Neural progenitor cell (in vitro differentiated cells): ENCODE results near the gene VWA8. TPM values are rescaled to one million over a fixed set of nuclear protein-coding genes. Genes with fewer than 3 reads are reported as not detected.

Experiments used
- DNase-seq: peaks from one replicate; pipeline ENCODE4 v3.0.0-alpha.2; 2016; ENCODE audit warnings: low spot score
- H2AFZ ChIP-seq: fragments of 200-600 bp; sonication (generic); replicated peaks from 2 replicates; pipeline ENCODE4 v1.6.1; 2016; ENCODE audit warnings: antibody characterized with exemption
- H3F3A ChIP-seq: fragments of 200-600 bp; sonication (generic); 2 replicates; pipeline ENCODE4 v1.6.1; 2016; ENCODE audit warnings: antibody characterized with exemption, low read depth
- H3K27ac ChIP-seq: fragments of 200-600 bp; sonication (generic); 2 replicates; pipeline ENCODE4 v1.5.1; 2016; ENCODE audit warnings: mild to moderate bottlenecking
- H3K27me3 ChIP-seq: fragments of 200-600 bp; sonication (generic); 2 replicates; pipeline ENCODE4 v1.6.1; 2016; ENCODE audit warnings: mild to moderate bottlenecking, moderate library complexity
- H3K36me3 ChIP-seq: fragments of 200-600 bp; sonication (generic); 2 replicates; pipeline ENCODE4 v1.5.1; 2016
- H3K4me1 ChIP-seq: fragments of 200-600 bp; sonication (generic); 2 replicates; pipeline ENCODE4 v1.6.1; 2016; ENCODE audit warnings: mixed run types
- H3K4me2 ChIP-seq: fragments of 200-600 bp; sonication (generic); 2 replicates; pipeline ENCODE4 v1.6.1; 2016
- H3K4me3 ChIP-seq: fragments of 200-600 bp; sonication (generic); 2 replicates; pipeline ENCODE4 v1.5.1; 2016
- H3K79me2 ChIP-seq: fragments of 200-600 bp; sonication (generic); 2 replicates; pipeline ENCODE4 v1.6.1; 2016; ENCODE audit warnings: low read depth
- H3K9ac ChIP-seq: fragments of 200-600 bp; sonication (generic); 2 replicates; pipeline ENCODE4 v1.6.1; 2016
- H3K9me3 ChIP-seq: fragments of 200-600 bp; sonication (generic); 2 replicates; pipeline ENCODE4 v1.5.1; 2016; ENCODE audit warnings: low read depth
- H4K20me1 ChIP-seq: fragments of 200-600 bp; sonication (generic); 2 replicates; pipeline ENCODE4 v1.6.1; 2016; ENCODE audit warnings: low read depth
- H3K27ac Mint-ChIP-seq: 3 replicates; pipeline ENCODE4 v1.8.0; 2021; ENCODE audit warnings: mixed read lengths
- H3K27me3 Mint-ChIP-seq: 2 replicates; pipeline ENCODE4 v1.8.0; 2022; ENCODE audit warnings: low read depth, mild to moderate bottlenecking, inconsistent platforms, moderate library complexity, mixed read lengths; ENCODE audit not compliant: insufficient read depth
- H3K36me3 Mint-ChIP-seq: 3 replicates; pipeline ENCODE4 v1.8.0; 2021; ENCODE audit warnings: mixed read lengths
- H3K4me1 Mint-ChIP-seq: 3 replicates; pipeline ENCODE4 v1.8.0; 2021; ENCODE audit warnings: mixed read lengths
- H3K4me3 Mint-ChIP-seq: 3 replicates; pipeline ENCODE4 v1.8.0; 2021; ENCODE audit warnings: mild to moderate bottlenecking, moderate library complexity, mixed read lengths
- H3K9me3 Mint-ChIP-seq: 3 replicates; pipeline ENCODE4 v1.8.0; 2020; ENCODE audit warnings: mixed read lengths
- EZH2 ChIP-seq: fragments of 200-600 bp; sonication (generic); IDR thresholded peaks from 2 replicates; pipeline ENCODE4 v1.6.1; 2017; ENCODE audit warnings: antibody characterized with exemption, mild to moderate bottlenecking, moderate library complexity
- EZH2phosphoT487 ChIP-seq: fragments of 200-600 bp; sonication (generic); IDR thresholded peaks from 2 replicates; pipeline ENCODE4 v1.6.1; 2017; ENCODE audit warnings: antibody characterized with exemption
- total RNA-seq: library from RNA; depleted of rRNA; stranded (reverse); fragments of >200 nt; gene quantifications from 2 replicates; pipeline ENCODE4 v1.2.3, GENCODE V29; 2015; ENCODE audit warnings: low replicate concordance
- TF ChIP-seq, protein P1 (sequence below): fragments of 200-600 bp; sonication (generic); IDR thresholded peaks from 2 replicates; pipeline ENCODE4 v1.5.1; 2017; ENCODE audit warnings: antibody characterized with exemption, mild to moderate bottlenecking

VWA8 gene
- total RNA-seq, 1 donor from 2014 or later: 12.6 TPM

DNA sequence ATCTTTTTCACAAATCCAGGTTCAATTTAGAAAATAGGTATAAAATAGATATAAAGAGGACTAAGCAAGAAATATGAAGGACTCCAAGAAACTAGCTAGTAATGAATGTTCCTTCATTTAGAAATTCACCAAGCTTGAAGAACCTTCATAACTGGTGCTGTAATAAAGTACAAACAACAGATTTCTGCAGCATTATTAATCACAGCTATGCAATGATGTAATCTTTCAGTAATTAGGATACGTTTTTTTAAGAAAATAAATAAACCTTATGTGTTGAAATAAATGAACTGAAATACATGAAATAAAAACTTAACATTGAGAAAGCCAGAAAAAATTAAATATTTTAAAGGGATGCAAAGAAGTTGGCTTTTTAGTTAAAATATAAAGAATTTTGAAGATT, 267.5 kb downstream of the VWA8 start:
- Histone ChIP-seq H3K4me2 (no peak overlapping the region), H3K36me3 (no peaks in the 10 kb centered on the region), H3K9me3 (no peaks in the 10 kb centered on the region), H4K20me1 (no peaks in the 10 kb centered on the region), H3K9ac (no peak overlapping the region), H3K27ac (no peak overlapping the region), H3K4me3 (no peak overlapping the region), H3K4me1 (no peaks in the 10 kb centered on the region), H3K79me2 (no peaks in the 10 kb centered on the region), H3K27me3 (no peaks in the 10 kb centered on the region), H2AFZ (no peak overlapping the region), H3F3A (no peaks in the 10 kb centered on the region)
- no peaks in the 10 kb centered on the region for H3K36me3 Mint-ChIP-seq
- no peaks in the 10 kb centered on the region for H3K27me3 Mint-ChIP-seq
- no peak for DNase-seq
- no peak overlapping the region for H3K4me3 Mint-ChIP-seq
- TF ChIP-seq, protein P1, sequence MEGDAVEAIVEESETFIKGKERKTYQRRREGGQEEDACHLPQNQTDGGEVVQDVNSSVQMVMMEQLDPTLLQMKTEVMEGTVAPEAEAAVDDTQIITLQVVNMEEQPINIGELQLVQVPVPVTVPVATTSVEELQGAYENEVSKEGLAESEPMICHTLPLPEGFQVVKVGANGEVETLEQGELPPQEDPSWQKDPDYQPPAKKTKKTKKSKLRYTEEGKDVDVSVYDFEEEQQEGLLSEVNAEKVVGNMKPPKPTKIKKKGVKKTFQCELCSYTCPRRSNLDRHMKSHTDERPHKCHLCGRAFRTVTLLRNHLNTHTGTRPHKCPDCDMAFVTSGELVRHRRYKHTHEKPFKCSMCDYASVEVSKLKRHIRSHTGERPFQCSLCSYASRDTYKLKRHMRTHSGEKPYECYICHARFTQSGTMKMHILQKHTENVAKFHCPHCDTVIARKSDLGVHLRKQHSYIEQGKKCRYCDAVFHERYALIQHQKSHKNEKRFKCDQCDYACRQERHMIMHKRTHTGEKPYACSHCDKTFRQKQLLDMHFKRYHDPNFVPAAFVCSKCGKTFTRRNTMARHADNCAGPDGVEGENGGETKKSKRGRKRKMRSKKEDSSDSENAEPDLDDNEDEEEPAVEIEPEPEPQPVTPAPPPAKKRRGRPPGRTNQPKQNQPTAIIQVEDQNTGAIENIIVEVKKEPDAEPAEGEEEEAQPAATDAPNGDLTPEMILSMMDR: no peak
- TF ChIP-seq EZH2 (no peak), EZH2phosphoT487 (no peak)
- H3K9me3 Mint-ChIP-seq: no peaks in the 10 kb centered on the region
- no peaks in the 10 kb centered on the region for H3K4me1 Mint-ChIP-seq
- H3K27ac Mint-ChIP-seq: no peak overlapping the region

- no peak for TF ChIP-seq EZH2phosphoT487
- TF ChIP-seq EZH2: no peak
- TF ChIP-seq, protein P1: no peak
- Mint-ChIP-seq H3K27ac (no peak overlapping the region), H3K36me3 (no peaks in the 10 kb centered on the region), H3K4me3 (no peak overlapping the region), H3K27me3 (no peaks in the 10 kb centered on the region), H3K4me1 (no peaks in the 10 kb centered on the region), H3K9me3 (no peaks in the 10 kb centered on the region)
- Histone ChIP-seq H3K27me3 (no peaks in the 10 kb centered on the region), H3F3A (no peaks in the 10 kb centered on the region), H3K9me3 (no peaks in the 10 kb centered on the region), H2AFZ (no peak overlapping the region), H3K79me2 (no peaks in the 10 kb centered on the region), H4K20me1 (no peaks in the 10 kb centered on the region), H3K4me1 (no peaks in the 10 kb centered on the region), H3K36me3 (no peaks in the 10 kb centered on the region), H3K27ac (no peak overlapping the region), H3K9ac (no peak overlapping the region), H3K4me2 (no peak overlapping the region), H3K4me3 (no peak overlapping the region)
- no peak for DNase-seq
These were observed 269.6 kb downstream of the VWA8 start for GRCh38 chr13:41691274-41691673.

- no peak overlapping the region for H3K4me3 ChIP-seq
- H3K9me3 ChIP-seq: no peaks in the 10 kb centered on the region
- peaks cover 9% of the 10 kb centered on the region for H3K4me1 ChIP-seq
- H3K4me2 ChIP-seq: no peak overlapping the region
- H3K9ac ChIP-seq: no peak overlapping the region
- H3K4me3 Mint-ChIP-seq: no peak overlapping the region
- no peak overlapping the region for H2AFZ ChIP-seq
- H3K27ac Mint-ChIP-seq: no peak overlapping the region
- no peaks in the 10 kb centered on the region for H4K20me1 ChIP-seq
- H3K27me3 Mint-ChIP-seq: no peaks in the 10 kb centered on the region
- no peak for TF ChIP-seq EZH2
- no peak for DNase-seq
- no peaks in the 10 kb centered on the region for H3K36me3 ChIP-seq
- no peak overlapping the region for H3K27ac ChIP-seq
- no peaks in the 10 kb centered on the region for H3F3A ChIP-seq
- H3K27me3 ChIP-seq: no peaks in the 10 kb centered on the region
- H3K9me3 Mint-ChIP-seq: no peaks in the 10 kb centered on the region
- H3K4me1 Mint-ChIP-seq: peaks cover 8% of the 10 kb centered on the region
- no peaks in the 10 kb centered on the region for H3K79me2 ChIP-seq
- peaks cover 13% of the 10 kb centered on the region for H3K36me3 Mint-ChIP-seq
These were observed 278.1 kb downstream of the VWA8 start for GRCh38 chr13:41682766-41683165.

- H3K4me1 Mint-ChIP-seq: peaks cover 8% of the 10 kb centered on the region
- no peak overlapping the region for H3K27ac Mint-ChIP-seq
- no peak overlapping the region for H3K4me2 ChIP-seq
- no peak overlapping the region for H3K4me3 ChIP-seq
- H3K27ac ChIP-seq: no peak overlapping the region
- H3K9me3 ChIP-seq: no peaks in the 10 kb centered on the region
- H3K36me3 ChIP-seq: no peaks in the 10 kb centered on the region
- H3K27me3 Mint-ChIP-seq: no peaks in the 10 kb centered on the region
- DNase-seq: no peak
- TF ChIP-seq EZH2: no peak
- H3K79me2 ChIP-seq: no peaks in the 10 kb centered on the region
- peaks cover 9% of the 10 kb centered on the region for H3K4me1 ChIP-seq
- H3F3A ChIP-seq: no peaks in the 10 kb centered on the region
- H3K4me3 Mint-ChIP-seq: no peak overlapping the region
- H3K9me3 Mint-ChIP-seq: no peaks in the 10 kb centered on the region
- H3K36me3 Mint-ChIP-seq: peaks cover 13% of the 10 kb centered on the region
- H4K20me1 ChIP-seq: no peaks in the 10 kb centered on the region
- no peaks in the 10 kb centered on the region for H3K27me3 ChIP-seq
- no peak overlapping the region for H2AFZ ChIP-seq
- H3K9ac ChIP-seq: no peak overlapping the region
These were observed 278.9 kb downstream of the VWA8 start for GRCh38 chr13:41682001-41682400.
